ENCODE results near the gene SYT3.

SYT3 gene

DNA sequence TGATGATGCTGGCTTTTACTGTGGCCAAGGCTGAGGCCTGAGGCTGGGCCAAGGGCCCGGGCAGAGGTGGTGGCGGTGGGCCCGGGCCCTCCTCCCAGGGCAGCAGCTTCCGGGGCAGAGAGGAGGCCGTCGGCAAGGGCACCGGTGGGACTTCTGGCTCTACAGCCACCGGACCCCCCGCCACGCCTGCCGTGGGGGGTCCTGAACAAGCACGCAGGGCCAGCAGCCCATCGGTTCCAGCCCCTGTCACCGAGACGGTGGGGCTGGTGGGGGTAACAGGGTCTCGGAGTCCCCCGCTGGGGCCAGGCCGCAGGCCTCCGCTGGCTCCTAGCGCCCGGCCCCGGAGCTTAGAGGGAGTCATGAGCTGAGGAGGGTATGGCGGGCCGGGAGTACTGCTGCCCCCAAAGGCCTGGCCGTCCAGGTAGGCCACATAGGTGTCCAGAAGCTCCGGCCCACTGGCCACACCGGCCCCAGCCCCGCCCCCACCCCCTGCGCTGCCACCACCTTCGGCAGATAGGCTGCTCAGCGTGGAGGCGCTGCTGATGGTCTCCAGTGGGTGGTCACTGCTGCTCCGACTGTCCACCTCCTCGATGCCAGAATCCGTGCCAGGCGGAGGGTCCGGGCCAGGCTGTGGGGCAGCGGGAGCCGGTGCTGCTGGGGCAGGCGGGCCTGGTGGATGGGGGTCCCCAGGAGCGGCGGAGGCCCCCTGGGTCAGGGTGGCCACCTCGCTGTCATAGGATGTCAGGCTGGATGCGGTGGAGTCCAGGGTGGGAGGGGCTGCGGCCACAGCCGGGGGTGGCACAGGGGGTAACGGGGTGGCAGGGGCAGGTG, 26.9 kb upstream of the SYT3 start:
- H4K20me1 ChIP-seq: peaks cover 0 to 82% (median 30%) of the 10 kb centered on the region in 11 experiments; a peak in 16 of 22 replicates
- H3K9ac ChIP-seq: peak overlapping the region in 8 of 11 experiments; percentile 13 to 60 (median 47); a peak in 10 of 22 replicates
- 0 out of 20 replicates have a peak overlapping the region, but pooled peaks of 1 of the 10 experiments have one; percentile 4 for H3K4me3 ChIP-seq
- H3K4me2 ChIP-seq: peak overlapping the region; percentile 33 to 62 (median 47); a peak in 19 of 22 replicates
- H3K9me3 ChIP-seq (replicated peaks in 1 of 11): peaks cover 0 to 7% (median 0%) of the 10 kb centered on the region in 11 experiments; a peak in 5 of 22 replicates
- peaks cover 28 to 42% (median 32%) of the 10 kb centered on the region in 11 experiments for H3K27me3 ChIP-seq
- no peak for TF ChIP-seq Cebpa-rat (IDR thresholded peaks at IDR 0.05)
- H3K36me3 ChIP-seq: peaks cover 0 to 13% (median 0%) of the 10 kb centered on the region in 11 experiments; a peak in 10 of 22 replicates
- peaks cover 0 to 24% (median 11%) of the 10 kb centered on the region in 10 experiments; a peak in 17 of 20 replicates for H3K4me1 ChIP-seq
- peak overlapping the region in 2 of 11 experiments; percentile 7 to 26; a peak in 2 of 22 replicates for H3K27ac ChIP-seq

DNA sequence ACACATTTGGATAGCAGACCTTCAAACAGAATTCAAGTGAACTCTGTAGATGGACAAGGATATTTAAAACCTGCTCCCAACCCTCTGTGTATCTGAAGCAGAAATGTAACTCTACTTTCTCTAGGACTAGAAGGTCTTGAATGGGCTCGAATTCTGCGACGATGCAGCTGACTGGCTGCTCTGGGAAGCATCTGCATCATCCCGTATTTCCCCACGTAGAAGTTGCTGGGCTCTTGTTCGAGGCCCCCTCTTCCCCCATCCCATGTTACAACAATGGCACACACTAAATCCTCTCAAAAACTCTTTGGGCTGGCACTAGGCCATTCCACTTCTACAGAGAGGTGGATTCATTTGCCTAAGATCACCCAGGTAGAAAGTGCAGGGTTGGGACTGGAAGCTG, 24.5 kb upstream of the SYT3 start:
- no peak overlapping the region for H3K4me2 ChIP-seq
- H3K4me3 ChIP-seq: no peak overlapping the region
- peaks cover 28 to 42% (median 32%) of the 10 kb centered on the region in 11 experiments for H3K27me3 ChIP-seq
- no peak overlapping the region for H3K27ac ChIP-seq
- TF ChIP-seq Cebpa-rat (IDR thresholded peaks at IDR 0.05): no peak
- peaks cover 0 to 7% (median 0%) of the 10 kb centered on the region in 11 experiments; a peak in 5 of 22 replicates for H3K9me3 ChIP-seq (replicated peaks in 1 of 11)
- peaks cover 3 to 39% (median 29%) of the 10 kb centered on the region in 10 experiments; a peak in 18 of 20 replicates for H3K4me1 ChIP-seq
- peaks cover 0 to 84% (median 16%) of the 10 kb centered on the region in 11 experiments; a peak in 13 of 22 replicates for H4K20me1 ChIP-seq
- H3K9ac ChIP-seq: no peak overlapping the region
- peaks cover 0 to 7% (median 0%) of the 10 kb centered on the region in 11 experiments; a peak in 1 of 22 replicates for H3K36me3 ChIP-seq

DNA sequence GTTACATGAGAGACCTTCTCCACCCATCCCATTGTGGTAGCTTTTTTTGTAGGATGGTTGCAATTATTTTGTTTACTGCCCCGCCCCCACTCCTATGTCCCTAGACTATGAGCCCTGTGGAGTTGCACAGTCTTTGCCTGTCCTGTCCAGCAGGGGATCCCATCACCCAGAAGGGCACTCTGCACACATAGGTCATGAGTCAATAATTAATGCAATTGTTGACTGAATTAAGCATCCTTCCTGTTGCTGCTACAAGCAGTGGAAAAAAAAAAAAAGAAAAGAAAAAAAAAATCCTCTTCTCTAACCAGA, 23.8 kb upstream of the SYT3 start:
- Histone ChIP-seq H3K36me3 (peaks cover 0 to 7% (median 0%) of the 10 kb centered on the region in 11 experiments; a peak in 1 of 22 replicates), H3K4me2 (no peak overlapping the region), H3K4me3 (no peak overlapping the region), H3K4me1 (peaks cover 3 to 43% (median 32%) of the 10 kb centered on the region in 10 experiments; a peak in 18 of 20 replicates), H4K20me1 (peaks cover 0 to 78% (median 15%) of the 10 kb centered on the region in 11 experiments; a peak in 13 of 22 replicates), H3K27me3 (peaks cover 26 to 38% (median 29%) of the 10 kb centered on the region in 11 experiments), H3K9ac (no peak overlapping the region), H3K27ac (no peak overlapping the region), H3K9me3 (replicated peaks in 1 of 11) (peaks cover 0 to 7% (median 0%) of the 10 kb centered on the region in 11 experiments; a peak in 5 of 22 replicates)
- TF ChIP-seq Cebpa-rat (IDR thresholded peaks at IDR 0.05): no peak

DNA sequence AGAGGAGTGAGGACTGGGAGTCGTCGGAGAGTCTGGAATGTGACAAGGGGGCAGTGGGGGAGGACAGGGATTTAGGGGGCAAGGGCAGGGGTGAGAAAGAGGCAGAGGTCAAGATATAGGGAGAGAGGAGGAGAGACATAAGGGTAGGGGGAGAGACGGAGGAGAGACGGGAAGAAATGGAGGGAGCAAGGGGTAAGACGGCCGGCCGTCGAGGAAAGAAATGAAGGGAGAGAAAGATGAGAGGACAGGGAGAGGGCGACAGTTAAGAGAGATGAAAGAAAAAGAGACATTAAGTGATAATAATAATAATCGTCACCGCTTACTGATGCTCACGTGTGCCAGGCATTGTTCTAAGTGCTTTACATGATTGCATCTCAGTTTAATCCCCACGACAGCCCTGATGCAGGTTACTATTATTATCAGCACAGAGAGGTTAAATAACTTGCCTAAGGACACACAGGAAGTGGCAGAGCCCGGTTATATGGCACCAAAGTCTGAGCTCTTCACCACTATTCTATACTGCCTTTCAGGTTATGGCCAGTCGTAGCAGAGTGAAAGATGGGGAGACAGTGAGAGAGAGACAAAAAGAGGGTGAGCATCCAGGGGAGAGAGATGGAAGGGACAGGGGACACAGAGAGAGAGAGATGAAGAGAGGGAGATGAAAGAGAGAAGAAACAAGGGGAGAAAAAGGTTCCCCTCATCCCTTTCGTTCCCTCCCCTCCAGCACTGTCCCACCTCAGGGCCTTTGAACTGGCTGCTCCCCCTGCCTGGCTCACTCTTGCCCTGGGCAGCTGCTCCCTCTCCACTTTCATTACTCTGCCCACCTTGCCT, 23.2 kb upstream of the SYT3 start:
- TF ChIP-seq Cebpa-rat (IDR thresholded peaks at IDR 0.05): no peak
- peaks cover 0 to 7% (median 0%) of the 10 kb centered on the region in 11 experiments; a peak in 5 of 22 replicates for H3K9me3 ChIP-seq (replicated peaks in 1 of 11)
- H3K27me3 ChIP-seq: peaks cover 20 to 32% (median 24%) of the 10 kb centered on the region in 11 experiments

DNA sequence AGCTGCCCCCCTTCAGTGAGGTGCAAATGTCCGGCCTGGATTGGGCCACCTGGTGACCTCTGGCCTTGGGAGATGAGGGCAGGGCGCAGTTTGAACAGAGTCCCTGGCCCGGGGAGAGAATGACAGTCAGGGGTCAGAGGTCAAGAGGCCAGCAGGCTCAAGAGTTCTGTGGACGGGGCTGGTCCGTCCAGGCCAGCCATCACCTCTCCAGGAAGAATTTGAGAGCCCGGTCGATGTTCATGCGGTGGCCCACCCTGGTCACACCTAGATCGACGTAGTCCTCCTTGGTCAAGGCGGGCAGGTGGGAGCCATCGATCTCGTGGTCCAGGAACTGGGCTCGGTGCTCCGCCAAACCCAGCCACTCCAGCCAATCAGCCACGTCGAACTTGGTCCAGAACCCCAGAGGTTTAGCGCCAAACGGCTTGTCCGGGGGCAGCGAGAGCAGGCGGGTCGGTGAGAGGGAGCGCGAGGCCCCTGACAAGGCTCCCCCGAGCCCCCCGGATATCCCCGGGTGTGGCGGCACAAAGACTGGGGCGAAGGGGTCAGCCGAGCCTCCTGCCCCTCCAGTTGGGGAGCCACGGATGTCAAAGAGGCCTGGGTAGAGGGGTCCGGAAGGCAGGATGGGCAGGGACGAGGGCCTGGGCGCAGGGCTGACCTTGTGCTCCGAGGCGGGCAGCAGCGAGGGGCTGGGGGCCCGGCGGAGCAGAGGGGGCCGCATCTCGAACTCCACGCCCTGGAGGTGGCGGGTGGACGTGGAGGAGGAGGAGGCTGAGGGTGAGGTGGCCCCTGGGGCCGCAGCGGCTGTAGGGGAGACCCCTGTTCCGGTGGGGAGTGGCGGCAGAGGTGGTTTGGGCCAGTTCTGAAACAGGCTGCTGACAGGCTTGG, 22.3 kb upstream of the SYT3 start:
- Histone ChIP-seq H3K9me3 (replicated peaks in 1 of 11) (peaks cover 0 to 7% (median 0%) of the 10 kb centered on the region in 11 experiments; a peak in 5 of 22 replicates), H3K9ac (no peak overlapping the region), H4K20me1 (peaks cover 0 to 66% (median 12%) of the 10 kb centered on the region in 11 experiments; a peak in 12 of 22 replicates), H3K4me3 (no peak overlapping the region), H3K27ac (no peak overlapping the region), H3K27me3 (peaks cover 12 to 24% (median 15%) of the 10 kb centered on the region in 11 experiments), H3K4me1 (peaks cover 12 to 53% (median 43%) of the 10 kb centered on the region in 10 experiments), H3K36me3 (0 out of 22 replicates have a peak, but pooled peaks cover 0 to 7% (median 0%) of the 10 kb centered on the region in 11 experiments), H3K4me2 (peak overlapping the region in 4 of 11 experiments; percentile 69 to 94 (median 70); a peak in 4 of 22 replicates)
- TF ChIP-seq Cebpa-rat (IDR thresholded peaks at IDR 0.05): no peak

More for the DNA sequence above, 23.2 kb upstream of the SYT3 start:
- Histone ChIP-seq H3K36me3 (peaks cover 0 to 7% (median 0%) of the 10 kb centered on the region in 11 experiments; a peak in 1 of 22 replicates), H4K20me1 (peaks cover 0 to 74% (median 15%) of the 10 kb centered on the region in 11 experiments; a peak in 12 of 22 replicates), H3K4me2 (no peak overlapping the region), H3K9ac (no peak overlapping the region), H3K4me3 (no peak overlapping the region), H3K4me1 (peaks cover 3 to 44% (median 34%) of the 10 kb centered on the region in 10 experiments; a peak in 18 of 20 replicates), H3K27ac (no peak overlapping the region)

DNA sequence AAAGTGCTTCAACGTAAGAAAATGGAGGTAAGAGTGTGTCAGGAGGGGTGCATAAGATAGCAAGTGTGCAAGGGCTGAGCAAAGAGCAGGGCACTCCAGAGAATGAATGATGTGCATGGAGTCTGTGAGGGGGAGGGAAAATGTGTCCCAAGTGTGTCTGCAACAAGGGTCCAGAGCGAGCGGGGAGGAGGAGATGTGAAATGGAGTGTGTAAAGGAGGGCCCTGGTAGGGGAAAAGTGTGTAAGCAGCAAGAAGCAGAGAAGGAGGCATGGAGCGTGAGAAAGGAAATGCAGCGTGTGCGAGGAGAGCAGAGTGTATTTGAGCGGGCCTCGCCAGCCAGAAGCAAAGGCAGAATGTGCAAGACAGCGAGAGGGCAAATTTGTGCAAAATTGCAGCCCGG, 21.3 kb upstream of the SYT3 start:
- peaks cover 0 to 56% (median 7%) of the 10 kb centered on the region in 11 experiments; a peak in 11 of 22 replicates for H4K20me1 ChIP-seq
- H3K9me3 ChIP-seq (replicated peaks in 1 of 11): peaks cover 0 to 8% (median 0%) of the 10 kb centered on the region in 11 experiments; a peak in 7 of 22 replicates
- H3K27me3 ChIP-seq: peaks cover 2 to 14% (median 5%) of the 10 kb centered on the region in 11 experiments
- H3K9ac ChIP-seq: no peak overlapping the region
- TF ChIP-seq Cebpa-rat (IDR thresholded peaks at IDR 0.05): no peak
- peaks cover 15 to 54% (median 45%) of the 10 kb centered on the region in 10 experiments for H3K4me1 ChIP-seq
- H3K36me3 ChIP-seq: 0 out of 22 replicates have a peak, but pooled peaks cover 0 to 7% (median 0%) of the 10 kb centered on the region in 11 experiments
- H3K27ac ChIP-seq: no peak overlapping the region
- peak overlapping the region in 9 of 11 experiments; percentile 31 to 94 (median 69); a peak in 17 of 22 replicates for H3K4me2 ChIP-seq
- H3K4me3 ChIP-seq: no peak overlapping the region

DNA sequence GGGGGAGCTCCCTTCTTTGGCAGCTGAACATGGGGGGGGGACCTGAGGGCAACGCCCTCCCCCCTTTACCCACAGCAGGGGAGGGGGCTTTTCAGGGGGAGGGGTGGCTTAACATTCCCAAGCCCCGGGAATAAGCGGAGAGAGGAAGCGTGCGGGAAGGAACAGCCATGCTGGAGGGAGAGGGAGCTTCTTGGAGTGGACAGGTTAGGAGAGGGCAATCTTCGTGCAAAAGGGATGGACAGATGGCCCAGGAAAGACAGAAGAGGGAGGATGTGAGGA, 20.3 kb upstream of the SYT3 start:
- peak overlapping the region in 2 of 11 experiments; percentile 6 to 44; a peak in 2 of 22 replicates for H3K9ac ChIP-seq
- peak overlapping the region; percentile 6 to 94 (median 64); a peak in 20 of 22 replicates for H3K4me2 ChIP-seq
- no peak overlapping the region for H3K27ac ChIP-seq

More for the DNA sequence above, 20.3 kb upstream of the SYT3 start:
- Histone ChIP-seq H3K4me1 (peaks cover 15 to 55% (median 44%) of the 10 kb centered on the region in 10 experiments), H3K36me3 (0 out of 22 replicates have a peak, but pooled peaks cover 0 to 7% (median 0%) of the 10 kb centered on the region in 11 experiments), H3K9me3 (replicated peaks in 1 of 11) (peaks cover 2 to 18% (median 8%) of the 10 kb centered on the region in 11 experiments; a peak in 21 of 22 replicates), H3K27me3 (peaks cover 0 to 4% (median 0%) of the 10 kb centered on the region in 11 experiments; a peak in 7 of 22 replicates), H3K4me3 (no peak overlapping the region), H4K20me1 (peaks cover 0 to 49% (median 5%) of the 10 kb centered on the region in 11 experiments; a peak in 11 of 22 replicates)
- TF ChIP-seq Cebpa-rat (IDR thresholded peaks at IDR 0.05): no peak
